ENCODE results near the gene ZBTB49.
A peak's percentile ranks its signal among the peaks of the same experiment; 100 is the strongest.
"Not testable (repeated sequence)": the region's sequence is repeated elsewhere in the genome, so short reads cannot be mapped to it uniquely, and the experiment has no call there.

Gene ZBTB49, protein sequence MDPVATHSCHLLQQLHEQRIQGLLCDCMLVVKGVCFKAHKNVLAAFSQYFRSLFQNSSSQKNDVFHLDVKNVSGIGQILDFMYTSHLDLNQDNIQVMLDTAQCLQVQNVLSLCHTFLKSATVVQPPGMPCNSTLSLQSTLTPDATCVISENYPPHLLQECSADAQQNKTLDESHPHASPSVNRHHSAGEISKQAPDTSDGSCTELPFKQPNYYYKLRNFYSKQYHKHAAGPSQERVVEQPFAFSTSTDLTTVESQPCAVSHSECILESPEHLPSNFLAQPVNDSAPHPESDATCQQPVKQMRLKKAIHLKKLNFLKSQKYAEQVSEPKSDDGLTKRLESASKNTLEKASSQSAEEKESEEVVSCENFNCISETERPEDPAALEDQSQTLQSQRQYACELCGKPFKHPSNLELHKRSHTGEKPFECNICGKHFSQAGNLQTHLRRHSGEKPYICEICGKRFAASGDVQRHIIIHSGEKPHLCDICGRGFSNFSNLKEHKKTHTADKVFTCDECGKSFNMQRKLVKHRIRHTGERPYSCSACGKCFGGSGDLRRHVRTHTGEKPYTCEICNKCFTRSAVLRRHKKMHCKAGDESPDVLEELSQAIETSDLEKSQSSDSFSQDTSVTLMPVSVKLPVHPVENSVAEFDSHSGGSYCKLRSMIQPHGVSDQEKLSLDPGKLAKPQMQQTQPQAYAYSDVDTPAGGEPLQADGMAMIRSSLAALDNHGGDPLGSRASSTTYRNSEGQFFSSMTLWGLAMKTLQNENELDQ

DNA sequence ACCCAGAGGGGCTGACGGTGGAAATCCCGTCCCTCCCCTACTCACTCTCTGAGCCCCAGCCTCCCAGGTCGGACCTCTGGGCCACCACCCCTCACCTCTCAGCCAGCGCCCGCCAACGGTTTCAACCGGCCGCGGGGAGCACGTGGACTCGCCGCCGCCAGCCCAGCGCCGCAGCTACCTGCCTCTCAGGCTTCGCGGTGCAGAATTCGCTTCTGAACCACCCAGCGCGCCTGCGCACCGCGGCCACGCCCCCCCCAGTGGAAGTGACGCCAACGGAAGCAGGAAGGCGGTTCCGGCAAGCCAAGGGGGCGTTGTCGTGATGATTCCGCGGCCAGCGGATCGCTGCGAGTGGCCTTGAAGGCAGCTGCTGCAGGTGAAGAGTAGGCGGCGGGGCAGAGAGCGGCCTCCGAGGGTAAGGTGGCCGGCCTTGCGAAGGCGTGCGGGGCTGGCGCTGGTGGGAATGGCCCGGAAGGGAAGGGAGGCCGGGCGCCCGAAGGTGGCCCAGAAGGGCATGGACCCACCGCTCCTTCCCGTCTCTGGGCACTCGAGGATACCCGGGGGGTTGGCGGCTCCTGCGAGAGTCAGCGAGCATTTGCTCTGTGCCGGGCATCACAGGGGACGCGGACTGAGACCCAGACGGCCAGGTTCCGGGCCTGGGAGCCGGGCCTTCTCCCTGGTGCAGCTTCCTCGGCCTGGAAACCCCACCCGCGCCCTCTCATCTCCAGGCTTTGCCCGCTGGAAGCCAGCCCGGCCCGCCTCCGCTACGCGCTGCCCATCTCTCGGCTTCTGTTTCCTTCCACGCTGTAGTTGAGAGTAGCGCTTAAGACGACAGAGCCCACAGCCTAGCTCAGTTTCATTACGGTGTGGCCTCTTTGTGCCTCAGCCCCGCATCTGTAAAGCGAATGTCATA, at the start of gene ZBTB49, which contains the start of gene LYAR:
Gene ZBTB49, plus strand, starts transcription at position 311 of the 910 bp plus-strand sequence. CDS start 9,695 bp downstream, outside the sequence.
Gene LYAR, minus strand, starts transcription at position 214 of the 910 bp plus-strand sequence. CDS start 6,412 bp downstream, outside the sequence.
- peak within 1 kb of the TSS; percentile 97 for H3K4me3 ChIP-seq (ENCODE audit: low read depth, low read length)

DNA sequence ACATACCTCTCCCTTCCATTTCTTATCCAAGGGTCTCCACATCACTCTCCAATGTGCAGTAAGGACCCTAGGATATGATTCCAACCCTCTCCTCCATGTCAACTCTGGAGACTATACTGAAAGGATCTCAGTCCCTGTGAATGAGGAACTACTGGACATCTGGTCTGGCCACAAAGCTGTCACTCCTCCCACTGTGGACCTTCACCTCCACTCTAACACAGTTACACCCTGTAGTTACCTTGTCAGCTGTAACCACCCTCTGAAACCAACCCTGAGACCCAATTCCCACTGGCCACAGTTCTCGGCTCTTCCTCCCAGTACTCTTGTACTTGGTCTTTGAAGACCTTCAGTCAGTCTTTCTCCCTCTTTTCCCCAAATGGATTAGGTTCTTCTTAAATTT, 44.9 kb upstream of the ZBTB49 start:
- H3K4me3 ChIP-seq (ENCODE audit: low read depth, low read length), result no peak overlapping the region

DNA sequence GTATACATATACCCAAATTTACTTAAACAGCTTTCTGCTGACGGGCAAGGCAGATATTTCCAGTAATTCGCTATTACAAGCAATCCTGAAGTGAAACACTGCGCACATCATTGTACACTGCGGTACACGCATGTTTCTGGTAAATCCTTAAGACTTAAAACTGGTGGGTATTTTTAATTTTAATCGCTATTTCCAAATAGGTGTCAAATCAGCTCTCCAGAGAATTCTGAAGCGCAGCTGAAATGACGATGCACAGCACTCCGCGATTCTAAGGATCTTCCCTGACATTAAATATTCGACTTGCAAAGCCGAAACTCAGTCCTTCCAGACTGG, 42.4 kb upstream of the ZBTB49 start:
- H3K4me3 ChIP-seq (ENCODE audit: low read depth, low read length), result peak overlapping the region; percentile 86

DNA sequence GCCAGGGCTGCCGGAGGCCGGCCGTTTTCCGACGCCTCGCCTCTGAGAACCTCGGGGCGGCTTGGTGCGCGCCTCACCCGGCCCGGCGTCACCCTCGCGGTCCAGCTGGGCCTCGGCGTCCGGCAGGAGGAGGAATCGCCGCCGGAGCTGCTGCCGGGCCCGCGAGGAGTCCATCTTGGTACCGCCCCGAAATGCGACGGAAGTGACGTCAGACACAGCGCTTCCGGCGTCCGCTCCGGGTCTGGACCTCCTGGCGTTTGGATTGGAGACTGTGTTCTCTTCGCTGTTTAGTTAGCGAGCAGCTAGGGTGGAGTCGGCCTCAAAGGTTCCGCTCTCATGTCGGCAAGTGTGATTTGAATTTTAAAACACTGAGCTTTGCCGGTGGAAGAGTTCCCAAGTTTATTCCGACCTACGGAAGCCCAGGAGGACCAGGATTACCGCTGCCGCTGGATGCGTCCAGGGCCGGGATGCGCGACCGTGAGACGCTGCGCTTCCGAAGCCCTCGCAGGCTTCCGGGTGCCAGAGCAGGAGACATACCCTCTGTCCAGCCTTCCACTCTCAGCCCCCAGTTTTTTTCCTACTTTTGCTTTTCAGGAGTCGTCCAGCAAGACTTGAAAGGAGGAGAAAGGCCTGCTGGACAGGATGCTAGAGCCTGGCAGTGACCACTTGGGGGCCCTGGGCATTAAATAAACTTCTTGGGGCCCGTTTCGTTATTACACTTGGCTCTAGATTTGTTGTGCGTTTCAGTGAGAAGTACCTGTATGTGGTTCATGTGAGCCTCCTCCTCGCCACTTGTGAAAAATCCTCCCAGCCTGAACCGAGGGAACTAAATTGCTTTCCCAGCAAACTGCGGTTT, 41.8 kb upstream of the ZBTB49 start, which contains the start of gene TMEM128:
Gene TMEM128, minus strand, starts transcription at position 195 of the 856 bp plus-strand sequence. Its CDS starts 21 bp downstream, at position 174.
- H3K4me3 ChIP-seq (ENCODE audit: low read depth, low read length), result peak within 1 kb of the TSS; percentile 86

DNA sequence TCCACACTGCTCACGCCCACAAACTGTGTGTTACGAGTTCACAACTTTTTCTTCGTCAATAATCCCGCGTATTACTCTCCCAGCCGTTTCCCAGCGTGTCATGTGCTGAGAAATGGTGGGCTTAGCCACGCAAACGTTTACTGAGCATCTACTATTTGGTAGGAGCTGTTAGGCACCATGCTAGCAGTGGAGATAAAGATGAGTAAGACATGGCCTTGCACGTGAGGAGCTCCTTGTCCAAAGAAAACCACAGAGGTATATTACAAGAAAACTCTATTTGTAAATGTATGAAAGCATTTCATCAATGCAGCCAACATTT, 41.2 kb upstream of the ZBTB49 start:
- peak overlapping the region; percentile 86 for H3K4me3 ChIP-seq (ENCODE audit: low read depth, low read length)

DNA sequence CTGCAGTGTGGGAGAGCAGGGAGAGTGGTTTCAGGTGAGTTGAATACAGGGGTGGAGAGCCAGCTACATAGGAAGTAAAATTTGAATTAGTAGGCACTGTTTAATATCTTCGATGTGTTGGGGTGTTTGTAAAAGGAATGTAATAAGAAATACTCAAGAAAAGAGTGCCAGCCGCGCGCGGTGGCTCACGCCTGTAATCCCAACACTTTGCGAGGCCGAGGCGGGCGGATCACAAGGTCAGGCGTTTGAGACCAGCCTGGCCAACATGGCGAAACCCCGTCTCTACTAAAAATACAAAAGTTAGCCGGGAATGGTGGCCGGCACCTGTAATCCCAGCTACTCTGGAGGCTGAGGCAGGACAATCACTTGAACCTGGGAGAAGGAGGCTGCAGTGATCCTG, 40.7 kb upstream of the ZBTB49 start:
- H3K4me3 ChIP-seq (ENCODE audit: low read depth, low read length), result not testable (repeated sequence)

DNA sequence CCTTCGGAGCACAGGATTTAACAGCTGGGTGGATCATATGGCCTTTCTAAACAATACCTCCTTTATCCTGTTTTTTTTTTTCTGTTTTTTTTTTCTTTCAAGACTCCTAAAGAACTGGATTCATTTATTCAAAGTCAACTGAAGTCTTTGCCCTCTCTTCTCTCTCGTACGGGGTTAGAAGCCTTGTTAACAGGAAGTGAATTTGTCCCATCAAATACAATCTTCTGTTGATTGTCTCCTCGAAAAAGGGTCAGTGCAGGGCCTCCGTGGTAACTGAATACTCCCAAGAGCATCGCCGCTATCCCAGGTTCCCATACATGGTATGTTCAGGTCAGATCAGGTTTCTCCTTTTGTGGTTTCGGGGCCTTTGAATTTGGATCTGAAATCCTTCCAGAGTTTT, 40.2 kb upstream of the ZBTB49 start:
- H3K4me3 ChIP-seq (ENCODE audit: low read depth, low read length), result no peak overlapping the region

DNA sequence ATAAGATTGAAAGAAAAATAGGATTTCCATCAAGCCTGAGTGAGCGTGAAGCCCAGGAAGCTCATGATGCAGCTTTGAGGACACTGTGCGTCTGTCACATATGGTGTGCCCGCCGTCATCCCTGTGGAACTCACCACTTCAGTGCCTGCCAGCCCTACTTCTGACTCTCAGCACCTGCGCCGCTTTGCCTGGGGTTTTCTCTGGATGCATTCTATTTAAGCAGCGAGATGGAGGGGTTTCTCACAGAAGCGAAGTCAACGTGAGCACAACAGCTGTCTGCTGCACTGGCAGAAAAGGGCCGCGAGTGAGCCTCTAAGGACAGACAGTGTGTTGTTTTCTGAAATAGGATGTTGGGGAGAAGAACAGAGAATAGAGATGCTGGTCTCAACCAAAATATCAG, 35.9 kb upstream of the ZBTB49 start:
- no peak overlapping the region for H3K4me3 ChIP-seq (ENCODE audit: low read depth, low read length)

DNA sequence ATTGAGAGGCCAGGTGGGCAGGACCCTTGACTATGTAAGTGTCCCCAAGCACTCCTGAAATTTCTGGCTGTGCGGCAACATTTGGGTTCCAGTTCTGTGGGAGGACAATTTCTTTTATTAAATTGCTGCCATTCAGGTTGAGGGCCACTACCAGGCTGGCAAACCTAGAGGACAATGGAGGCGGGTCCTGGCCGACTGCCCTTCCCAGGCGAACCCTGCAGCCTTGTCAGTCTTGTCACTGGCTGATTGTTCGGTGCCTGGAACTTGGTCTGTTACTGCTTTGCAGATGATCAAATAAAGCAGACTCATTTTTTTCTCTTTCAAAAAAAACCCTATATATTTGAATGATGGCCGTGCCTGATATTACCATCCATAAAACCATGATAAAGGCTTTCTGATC, 35.4 kb upstream of the ZBTB49 start:
- H3K4me3 ChIP-seq (ENCODE audit: low read depth, low read length), result no peak overlapping the region

DNA sequence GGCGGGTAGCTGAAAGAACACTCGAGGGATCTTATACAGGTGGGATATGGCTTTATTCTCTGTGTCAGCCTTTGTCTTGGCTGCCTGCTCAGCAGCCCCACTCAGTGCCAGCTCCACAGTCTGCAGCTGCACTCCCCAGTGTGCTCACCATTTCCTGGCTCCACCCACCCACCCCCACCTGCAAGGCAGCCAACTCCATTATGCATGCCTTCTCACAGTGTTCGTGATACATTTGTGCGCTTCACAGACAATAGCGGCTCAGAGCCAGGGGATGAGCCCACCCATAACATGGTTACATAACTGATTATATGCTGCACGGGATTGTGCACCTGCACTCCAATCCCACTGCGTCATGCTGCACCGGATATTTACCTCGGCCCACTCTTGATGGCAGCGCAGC, 33.3 kb upstream of the ZBTB49 start:
- H3K4me3 ChIP-seq (ENCODE audit: low read depth, low read length), result no peak overlapping the region

DNA sequence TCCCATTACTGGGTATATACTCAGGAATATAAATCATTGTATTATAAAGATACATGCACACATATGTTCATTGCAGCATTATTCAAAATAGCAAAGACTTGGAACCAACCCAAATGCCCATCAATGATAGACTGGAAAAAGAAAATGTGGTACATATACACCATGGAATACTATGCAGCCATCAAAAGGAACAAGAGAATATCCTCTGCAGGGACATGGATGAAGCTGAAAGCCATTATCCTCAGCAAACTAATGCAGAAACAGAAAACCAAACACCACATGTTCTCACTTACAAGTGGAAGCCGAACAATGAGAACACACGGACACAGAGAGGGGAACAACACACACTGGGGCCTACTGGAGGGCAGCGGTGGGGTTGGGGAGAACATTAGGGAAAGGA, 32.3 kb upstream of the ZBTB49 start:
- H3K4me3 ChIP-seq (ENCODE audit: low read depth, low read length), result not testable (repeated sequence)

DNA sequence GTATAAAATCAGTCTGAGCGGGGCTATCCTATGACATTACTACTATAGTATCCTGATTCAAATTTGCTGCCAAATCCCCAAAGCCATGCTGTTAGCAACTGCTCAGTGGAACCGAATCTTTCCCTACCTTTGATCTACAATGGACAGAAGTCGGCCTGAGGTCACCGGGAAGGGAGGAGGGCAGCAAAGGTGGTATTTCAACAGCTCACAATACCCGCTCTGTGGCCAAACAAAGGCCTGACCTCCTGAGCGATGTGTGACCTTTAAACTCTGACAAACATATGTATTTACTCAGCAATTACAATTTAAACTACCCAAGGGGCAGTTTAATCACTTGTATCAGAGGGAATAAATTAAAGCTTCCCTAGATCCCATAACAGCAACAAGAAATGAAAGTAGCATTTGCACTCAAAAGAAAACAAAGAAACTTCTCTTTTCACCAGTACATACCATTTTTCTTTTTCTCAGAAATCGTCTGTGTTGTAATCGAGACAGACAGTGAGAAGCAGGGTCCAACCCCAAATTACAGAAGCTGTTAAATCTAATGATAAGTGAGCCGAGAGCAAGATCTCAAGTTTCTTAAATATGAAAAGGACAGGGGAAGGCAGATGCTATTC, 30.5 kb upstream of the ZBTB49 start:
- no peak overlapping the region for H3K4me3 ChIP-seq (ENCODE audit: low read depth, low read length)

DNA sequence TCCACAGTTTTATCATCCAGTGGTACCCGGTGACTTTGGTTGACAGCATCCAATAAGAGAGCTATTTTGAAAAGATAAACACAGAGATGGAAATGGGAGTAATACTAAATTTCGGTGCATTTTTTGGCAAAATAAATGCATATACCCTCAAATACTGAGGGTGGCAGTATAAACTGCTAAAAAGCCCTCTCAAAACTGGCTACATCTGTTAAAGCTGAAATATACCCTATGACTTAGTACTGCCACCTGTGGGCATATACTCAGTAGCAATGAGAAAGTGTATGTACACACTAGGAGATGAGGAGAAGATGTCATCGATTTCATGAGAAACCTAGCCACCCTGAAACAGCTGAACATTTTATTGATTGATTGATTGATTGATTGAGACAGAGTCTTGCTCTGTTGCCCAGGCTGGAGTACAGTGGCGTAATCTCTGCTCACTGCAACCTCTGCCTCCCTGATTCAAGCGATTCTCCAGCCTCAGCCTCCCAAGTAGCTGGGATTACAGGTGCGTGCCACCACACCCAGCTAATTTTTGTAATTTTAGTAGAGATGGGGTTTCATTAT, 29.8 kb upstream of the ZBTB49 start:
- H3K4me3 ChIP-seq (ENCODE audit: low read depth, low read length), result no peak overlapping the region

DNA sequence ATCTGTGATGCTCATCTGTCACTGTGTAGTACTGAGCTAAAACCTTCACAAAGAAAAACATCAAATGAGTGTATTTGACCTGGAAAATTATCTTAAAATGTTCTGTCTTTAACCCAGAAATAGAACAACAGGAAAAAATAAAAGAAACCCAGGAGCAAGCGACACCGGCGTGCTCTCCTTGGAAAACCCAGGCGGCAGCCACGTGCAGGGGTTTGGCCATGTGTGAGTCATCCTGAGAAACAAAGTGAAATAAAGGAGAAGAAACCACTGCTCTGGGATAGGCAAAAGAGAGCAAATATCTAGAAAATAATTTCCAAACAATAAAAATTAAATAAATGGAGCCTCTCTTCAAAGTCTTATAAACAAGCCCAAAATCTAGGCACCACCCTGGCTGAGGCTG, 22.1 kb upstream of the ZBTB49 start:
- no peak overlapping the region for H3K4me3 ChIP-seq (ENCODE audit: low read depth, low read length)

DNA sequence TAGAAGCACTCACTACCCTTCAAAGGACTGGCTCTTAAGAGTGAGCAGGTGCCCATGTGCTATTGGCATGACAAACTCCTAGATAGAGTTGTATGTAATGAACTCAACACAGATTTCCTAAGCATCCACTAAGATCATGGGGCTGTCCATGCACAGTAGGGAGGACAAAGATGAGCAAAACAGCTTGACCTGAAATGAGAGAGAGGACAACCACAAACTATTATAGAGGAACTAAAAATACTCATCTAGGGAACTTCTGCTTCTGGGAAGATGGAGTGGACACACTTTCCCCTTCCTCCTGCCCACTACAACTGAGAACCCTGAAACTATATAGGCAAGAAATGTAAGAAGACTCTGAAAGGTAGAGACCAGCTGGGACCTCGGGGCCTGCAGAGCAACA, 21.3 kb upstream of the ZBTB49 start:
- no peak overlapping the region for H3K4me3 ChIP-seq (ENCODE audit: low read depth, low read length)

DNA sequence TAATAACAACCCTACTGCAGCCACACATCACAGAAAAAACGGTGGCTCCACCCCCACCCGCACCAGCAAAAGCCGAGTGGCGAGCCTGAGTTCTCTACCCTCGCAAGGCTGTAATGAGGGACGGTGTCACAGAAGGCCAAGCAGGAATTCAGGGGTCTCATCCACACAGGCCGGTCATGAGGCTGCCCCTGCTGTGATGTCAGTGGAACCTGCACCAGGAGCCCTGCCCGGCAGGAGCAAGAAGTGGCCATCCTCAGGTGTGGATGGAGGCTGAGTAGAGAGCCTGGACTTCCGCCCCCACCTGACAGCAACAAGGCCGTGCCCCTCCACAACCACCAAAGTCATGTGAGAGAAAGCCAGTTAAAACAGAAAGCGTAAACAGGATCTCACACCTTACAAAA, 20.7 kb upstream of the ZBTB49 start:
- no peak overlapping the region for H3K4me3 ChIP-seq (ENCODE audit: low read depth, low read length)

DNA sequence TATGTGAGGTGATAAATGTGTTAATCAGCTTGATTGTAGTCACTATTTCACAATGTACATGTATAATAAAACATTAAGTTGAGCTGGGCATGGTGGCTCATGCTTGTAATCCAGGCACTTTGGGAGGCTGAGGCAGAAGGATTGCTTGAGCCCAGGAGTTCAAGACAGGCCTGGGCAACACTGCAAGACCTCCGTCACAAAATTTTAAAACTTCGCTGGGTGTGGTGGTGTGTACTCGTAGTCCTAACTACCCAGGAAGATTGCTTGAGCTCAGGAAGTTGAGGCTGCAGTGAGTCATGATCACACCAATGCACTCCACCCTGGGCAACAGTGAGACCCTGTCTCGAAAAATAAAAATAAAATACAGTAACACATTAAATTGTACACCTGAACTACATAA, 20.2 kb upstream of the ZBTB49 start:
- no peak overlapping the region for H3K4me3 ChIP-seq (ENCODE audit: low read depth, low read length)

DNA sequence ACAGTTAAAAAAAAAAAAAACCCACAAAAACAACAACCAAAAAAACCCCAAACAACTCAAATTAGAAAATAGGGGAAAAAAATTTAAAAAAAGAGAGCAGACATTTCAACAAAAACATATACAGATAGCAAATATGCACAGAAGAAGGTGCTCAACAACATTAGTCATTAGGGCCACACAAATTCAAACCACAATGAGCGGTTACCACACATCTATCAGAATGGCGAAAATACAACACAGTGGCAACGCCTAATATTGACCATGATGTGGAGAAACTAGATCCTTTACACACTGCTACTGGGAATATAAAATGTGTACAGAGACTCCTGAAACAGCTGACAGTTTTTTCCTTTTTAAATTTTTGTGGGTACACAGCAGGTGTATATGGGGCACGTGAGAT, 19.5 kb upstream of the ZBTB49 start:
- no peak overlapping the region for H3K4me3 ChIP-seq (ENCODE audit: low read depth, low read length)

DNA sequence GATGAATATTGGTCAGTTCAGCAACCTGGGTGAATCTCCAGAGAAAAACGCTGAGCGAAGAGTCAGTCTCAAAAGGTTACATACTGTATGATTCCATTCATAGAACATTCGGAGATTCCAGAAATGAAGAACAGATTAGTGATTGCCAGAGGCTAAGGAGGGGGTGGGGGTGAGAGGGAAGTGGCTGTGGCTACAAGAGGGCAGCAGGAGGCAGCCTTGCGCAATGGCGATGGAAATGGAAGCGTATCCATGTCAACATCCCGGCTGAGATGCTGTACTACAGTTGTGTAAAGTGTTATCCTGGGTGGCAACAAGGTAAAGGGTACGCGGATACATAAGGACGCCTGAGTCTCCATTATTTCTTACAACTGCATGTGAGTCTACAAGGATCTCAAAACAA, 18.1 kb upstream of the ZBTB49 start:
- no peak overlapping the region for H3K4me3 ChIP-seq (ENCODE audit: low read depth, low read length)

DNA sequence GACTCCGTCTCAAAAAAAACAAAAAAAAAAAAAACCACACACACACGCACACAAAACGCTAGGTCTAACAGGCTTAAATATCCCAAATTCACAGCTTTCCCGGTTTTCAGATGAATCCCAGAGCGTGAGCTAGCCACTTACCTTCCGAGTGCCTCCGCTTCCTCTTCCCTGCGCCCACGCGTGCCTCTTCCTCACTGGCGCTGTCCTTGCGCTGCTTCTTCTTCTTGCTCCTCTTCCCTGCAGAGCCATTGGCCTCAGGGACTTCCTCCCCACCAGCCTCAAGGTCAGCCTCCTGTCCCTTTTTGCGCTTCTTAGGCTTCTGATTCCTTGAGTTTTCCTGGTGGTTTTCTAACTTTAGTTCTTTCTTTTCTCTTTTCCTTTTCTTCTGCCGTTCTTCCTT, 15.8 kb upstream of the ZBTB49 start:
- H3K4me3 ChIP-seq (ENCODE audit: low read depth, low read length), result no peak overlapping the region
